HUES48 (cell line): ENCODE data around the gene VTI1A.
A peak's percentile ranks its signal among the peaks of the same experiment; 100 is the strongest.

Experiments used
- H3K27ac ChIP-seq: one replicate; pipeline ENCODE4 v1.7.0; 2013; ENCODE audit warnings: low read depth, low read length, inconsistent platforms
- H3K27me3 ChIP-seq: 2 replicates; pipeline ENCODE4 v1.6.1; 2013; ENCODE audit warnings: mild to moderate bottlenecking, low read length; ENCODE audit not compliant: control insufficient read depth, insufficient read depth
- H3K36me3 ChIP-seq: 2 replicates; pipeline ENCODE4 v1.6.1; 2013; ENCODE audit warnings: low read length; ENCODE audit not compliant: control insufficient read depth, insufficient read depth
- H3K4me1 ChIP-seq: 2 replicates; pipeline ENCODE4 v1.6.1; 2013; ENCODE audit warnings: mild to moderate bottlenecking, low read length; ENCODE audit not compliant: control insufficient read depth, insufficient read depth
- H3K4me3 ChIP-seq: 2 replicates; pipeline ENCODE4 v1.5.1; 2013; ENCODE audit warnings: mild to moderate bottlenecking, low read depth, low read length
- H3K9ac ChIP-seq: 2 replicates; pipeline ENCODE4 v1.6.1; 2013; ENCODE audit warnings: mild to moderate bottlenecking, low read depth, low read length, moderate library complexity
- H3K9me3 ChIP-seq: 2 replicates; pipeline ENCODE4 v1.6.1; 2013; ENCODE audit warnings: low read length; ENCODE audit not compliant: control insufficient read depth, insufficient read depth

The VTI1A gene

DNA sequence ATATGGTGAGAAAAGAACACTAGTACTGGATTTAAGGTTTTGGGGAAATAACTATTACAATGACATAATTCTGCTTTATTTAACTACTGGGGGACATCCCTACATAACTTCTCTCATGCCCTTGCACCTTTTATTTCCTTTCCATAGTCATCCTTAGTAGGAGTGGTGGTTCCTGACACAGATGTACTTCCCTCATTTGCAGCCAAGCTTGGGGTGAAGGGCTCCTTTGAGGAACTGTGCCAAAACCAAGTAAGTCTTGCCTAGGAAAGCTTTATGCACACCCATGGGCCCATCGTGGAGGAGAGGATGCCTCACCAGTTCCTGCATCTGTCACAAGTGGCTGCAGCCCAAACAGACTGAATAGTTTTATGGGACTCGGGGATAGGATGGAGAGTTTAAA lies 20.9 kb upstream of the VTI1A start:
- H3K9ac ChIP-seq = no peak overlapping the region
- no peak overlapping the region for H3K4me3 ChIP-seq
- H3K4me1 ChIP-seq = no peaks in the 10 kb centered on the region
- H3K27ac ChIP-seq = no peak overlapping the region
- H3K9me3 ChIP-seq = no peaks in the 10 kb centered on the region
- H3K27me3 ChIP-seq = no peaks in the 10 kb centered on the region
- H3K36me3 ChIP-seq = peaks cover 21% of the 10 kb centered on the region

GRCh38 chr10:112429147-112429546 lies 17.9 kb upstream of the VTI1A start:
- H3K27me3 ChIP-seq = no peaks in the 10 kb centered on the region
- no peak overlapping the region for H3K27ac ChIP-seq
- H3K4me1 ChIP-seq = no peaks in the 10 kb centered on the region
- peaks cover 49% of the 10 kb centered on the region for H3K36me3 ChIP-seq
- H3K4me3 ChIP-seq = no peak overlapping the region
- no peak overlapping the region for H3K9ac ChIP-seq
- H3K9me3 ChIP-seq = no peaks in the 10 kb centered on the region

GRCh38 chr10:112429654-112430230 lies 17.3 kb upstream of the VTI1A start:
- H3K27ac ChIP-seq = no peak overlapping the region
- no peaks in the 10 kb centered on the region for H3K27me3 ChIP-seq
- H3K9ac ChIP-seq = no peak overlapping the region
- H3K4me1 ChIP-seq = no peaks in the 10 kb centered on the region
- peaks cover 55% of the 10 kb centered on the region for H3K36me3 ChIP-seq
- H3K9me3 ChIP-seq = no peaks in the 10 kb centered on the region
- H3K4me3 ChIP-seq = no peak overlapping the region

- H3K27ac ChIP-seq = no peak overlapping the region
- H3K36me3 ChIP-seq = peaks cover 81% of the 10 kb centered on the region
- H3K27me3 ChIP-seq = no peaks in the 10 kb centered on the region
- no peaks in the 10 kb centered on the region for H3K9me3 ChIP-seq
- H3K4me3 ChIP-seq = no peak overlapping the region
- H3K4me1 ChIP-seq = no peaks in the 10 kb centered on the region
- H3K9ac ChIP-seq = no peak overlapping the region
Measured at GRCh38 chr10:112433136-112433535, 13.9 kb upstream of the VTI1A start.

GRCh38 chr10:112434988-112435619 lies 11.9 kb upstream of the VTI1A start:
- Histone ChIP-seq H3K4me3 (no peak overlapping the region), H3K27me3 (no peaks in the 10 kb centered on the region), H3K4me1 (no peaks in the 10 kb centered on the region), H3K36me3 (peaks cover 90% of the 10 kb centered on the region), H3K27ac (no peak overlapping the region), H3K9ac (no peak overlapping the region), H3K9me3 (no peaks in the 10 kb centered on the region)

GRCh38 chr10:112438356-112438755 lies 8.7 kb upstream of the VTI1A start:
- H3K4me3 ChIP-seq = no peak overlapping the region
- no peaks in the 10 kb centered on the region for H3K4me1 ChIP-seq
- peaks cover 89% of the 10 kb centered on the region for H3K36me3 ChIP-seq
- no peaks in the 10 kb centered on the region for H3K27me3 ChIP-seq
- H3K9ac ChIP-seq = no peak overlapping the region
- H3K27ac ChIP-seq = no peak overlapping the region
- H3K9me3 ChIP-seq = no peaks in the 10 kb centered on the region

GRCh38 chr10:112441520-112441919 lies 5.5 kb upstream of the VTI1A start:
- no peaks in the 10 kb centered on the region for H3K4me1 ChIP-seq
- H3K27ac ChIP-seq = no peak overlapping the region
- H3K36me3 ChIP-seq = peaks cover 83% of the 10 kb centered on the region
- H3K9me3 ChIP-seq = no peaks in the 10 kb centered on the region
- no peaks in the 10 kb centered on the region for H3K27me3 ChIP-seq
- H3K4me3 ChIP-seq = no peak overlapping the region
- H3K9ac ChIP-seq = no peak overlapping the region

DNA sequence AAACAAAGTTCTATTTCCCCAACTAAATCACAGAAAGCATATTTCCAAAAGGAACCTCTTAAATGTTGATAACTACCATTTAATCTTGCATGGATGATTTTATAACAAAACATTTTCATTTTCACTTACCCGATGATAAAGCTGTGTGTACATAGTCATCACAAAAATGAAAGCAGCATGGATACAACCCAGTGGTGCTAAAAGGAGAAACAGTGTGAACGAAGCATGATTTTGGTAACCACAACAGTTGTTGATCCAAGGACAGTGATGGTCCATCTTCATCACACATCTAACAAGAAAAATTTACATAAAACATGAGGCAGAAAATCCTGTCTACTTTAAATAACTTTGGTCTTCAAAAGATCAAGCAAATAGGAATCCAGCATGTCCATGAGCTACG lies 5.0 kb upstream of the VTI1A start:
- no peak overlapping the region for H3K9ac ChIP-seq
- no peaks in the 10 kb centered on the region for H3K4me1 ChIP-seq
- no peaks in the 10 kb centered on the region for H3K9me3 ChIP-seq
- peaks cover 78% of the 10 kb centered on the region for H3K36me3 ChIP-seq
- H3K27me3 ChIP-seq = no peaks in the 10 kb centered on the region
- H3K27ac ChIP-seq = no peak overlapping the region
- no peak overlapping the region for H3K4me3 ChIP-seq

GRCh38 chr10:112446055-112446854 lies 760 bp upstream of the VTI1A start:
- H3K9ac ChIP-seq = peak overlapping the region; percentile 96
- peaks cover 46% of the 10 kb centered on the region for H3K36me3 ChIP-seq
- H3K27ac ChIP-seq = peak overlapping the region; percentile 89
- peak overlapping the region; percentile 96 for H3K4me3 ChIP-seq
- H3K4me1 ChIP-seq = no peaks in the 10 kb centered on the region
- no peaks in the 10 kb centered on the region for H3K27me3 ChIP-seq
- H3K9me3 ChIP-seq = no peaks in the 10 kb centered on the region

DNA sequence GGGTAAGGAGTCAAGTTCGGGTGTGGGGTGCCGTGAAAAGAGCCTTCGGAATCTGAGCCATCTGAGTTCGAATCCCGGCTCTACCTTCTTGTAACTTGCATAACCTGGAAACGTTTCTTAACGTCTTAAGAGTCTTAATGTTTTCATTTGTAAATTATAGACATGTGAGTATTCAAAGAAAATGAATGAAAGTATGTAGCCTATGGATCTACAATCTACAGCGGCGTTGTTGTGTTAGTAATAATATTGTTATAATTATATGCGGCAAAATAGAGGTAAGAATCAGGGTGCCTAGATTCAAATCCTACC lies 559 bp downstream of the VTI1A start:
- H3K9ac ChIP-seq = peak overlapping the region; percentile 96
- H3K27ac ChIP-seq = peak overlapping the region; percentile 89
- H3K9me3 ChIP-seq = no peaks in the 10 kb centered on the region
- no peaks in the 10 kb centered on the region for H3K4me1 ChIP-seq
- peaks cover 33% of the 10 kb centered on the region for H3K36me3 ChIP-seq
- H3K27me3 ChIP-seq = no peaks in the 10 kb centered on the region
- peak overlapping the region; percentile 96 for H3K4me3 ChIP-seq

GRCh38 chr10:112448888-112449287 lies 1.9 kb downstream of the VTI1A start:
- Histone ChIP-seq H3K9ac (no peak overlapping the region), H3K27ac (no peak overlapping the region), H3K9me3 (no peaks in the 10 kb centered on the region), H3K36me3 (peaks cover 21% of the 10 kb centered on the region), H3K4me3 (no peak overlapping the region), H3K27me3 (no peaks in the 10 kb centered on the region), H3K4me1 (no peaks in the 10 kb centered on the region)
